ENCODE measurements around the gene APLNR.

The APLNR gene

DNA sequence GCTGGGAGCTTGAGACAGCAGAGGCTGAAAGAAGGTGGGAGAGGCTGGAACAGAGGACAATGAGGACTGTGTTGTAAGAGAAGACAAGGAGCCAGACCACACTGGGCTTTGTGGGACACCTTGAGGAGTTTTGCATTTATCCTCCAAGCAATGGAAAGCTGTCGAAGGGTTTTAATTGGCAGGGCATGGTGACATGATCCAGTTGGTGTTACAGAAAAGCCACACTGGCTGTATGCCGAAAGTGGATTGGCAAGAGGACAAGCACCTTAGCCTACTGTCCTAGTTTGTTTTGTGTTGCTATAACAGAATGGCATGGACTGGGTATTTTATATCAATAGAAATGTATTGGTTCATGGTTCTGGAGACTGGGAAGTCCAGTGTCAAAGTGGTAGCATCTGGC is 14.0 kb upstream of the APLNR start:
- TF ChIP-seq, protein P1, sequence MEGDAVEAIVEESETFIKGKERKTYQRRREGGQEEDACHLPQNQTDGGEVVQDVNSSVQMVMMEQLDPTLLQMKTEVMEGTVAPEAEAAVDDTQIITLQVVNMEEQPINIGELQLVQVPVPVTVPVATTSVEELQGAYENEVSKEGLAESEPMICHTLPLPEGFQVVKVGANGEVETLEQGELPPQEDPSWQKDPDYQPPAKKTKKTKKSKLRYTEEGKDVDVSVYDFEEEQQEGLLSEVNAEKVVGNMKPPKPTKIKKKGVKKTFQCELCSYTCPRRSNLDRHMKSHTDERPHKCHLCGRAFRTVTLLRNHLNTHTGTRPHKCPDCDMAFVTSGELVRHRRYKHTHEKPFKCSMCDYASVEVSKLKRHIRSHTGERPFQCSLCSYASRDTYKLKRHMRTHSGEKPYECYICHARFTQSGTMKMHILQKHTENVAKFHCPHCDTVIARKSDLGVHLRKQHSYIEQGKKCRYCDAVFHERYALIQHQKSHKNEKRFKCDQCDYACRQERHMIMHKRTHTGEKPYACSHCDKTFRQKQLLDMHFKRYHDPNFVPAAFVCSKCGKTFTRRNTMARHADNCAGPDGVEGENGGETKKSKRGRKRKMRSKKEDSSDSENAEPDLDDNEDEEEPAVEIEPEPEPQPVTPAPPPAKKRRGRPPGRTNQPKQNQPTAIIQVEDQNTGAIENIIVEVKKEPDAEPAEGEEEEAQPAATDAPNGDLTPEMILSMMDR (IDR thresholded peaks at IDR 0.05): no peak
- H3K4me1 ChIP-seq (ENCODE audit: control insufficient read depth in 1 of 2, insufficient read depth in 1 of 2, low read depth in 1 of 2, low read length in 1 of 2): no peaks in the 10 kb centered on the region
- H3K9me3 ChIP-seq: no peaks in the 10 kb centered on the region
- H3K27me3 ChIP-seq: peaks cover 44% of the 10 kb centered on the region
- no peak overlapping the region for H3K4me3 ChIP-seq (ENCODE audit: low read depth in 1 of 2, low read length in 1 of 2)
- H3K27ac ChIP-seq: no peak overlapping the region
- H3K36me3 ChIP-seq: no peaks in the 10 kb centered on the region

DNA sequence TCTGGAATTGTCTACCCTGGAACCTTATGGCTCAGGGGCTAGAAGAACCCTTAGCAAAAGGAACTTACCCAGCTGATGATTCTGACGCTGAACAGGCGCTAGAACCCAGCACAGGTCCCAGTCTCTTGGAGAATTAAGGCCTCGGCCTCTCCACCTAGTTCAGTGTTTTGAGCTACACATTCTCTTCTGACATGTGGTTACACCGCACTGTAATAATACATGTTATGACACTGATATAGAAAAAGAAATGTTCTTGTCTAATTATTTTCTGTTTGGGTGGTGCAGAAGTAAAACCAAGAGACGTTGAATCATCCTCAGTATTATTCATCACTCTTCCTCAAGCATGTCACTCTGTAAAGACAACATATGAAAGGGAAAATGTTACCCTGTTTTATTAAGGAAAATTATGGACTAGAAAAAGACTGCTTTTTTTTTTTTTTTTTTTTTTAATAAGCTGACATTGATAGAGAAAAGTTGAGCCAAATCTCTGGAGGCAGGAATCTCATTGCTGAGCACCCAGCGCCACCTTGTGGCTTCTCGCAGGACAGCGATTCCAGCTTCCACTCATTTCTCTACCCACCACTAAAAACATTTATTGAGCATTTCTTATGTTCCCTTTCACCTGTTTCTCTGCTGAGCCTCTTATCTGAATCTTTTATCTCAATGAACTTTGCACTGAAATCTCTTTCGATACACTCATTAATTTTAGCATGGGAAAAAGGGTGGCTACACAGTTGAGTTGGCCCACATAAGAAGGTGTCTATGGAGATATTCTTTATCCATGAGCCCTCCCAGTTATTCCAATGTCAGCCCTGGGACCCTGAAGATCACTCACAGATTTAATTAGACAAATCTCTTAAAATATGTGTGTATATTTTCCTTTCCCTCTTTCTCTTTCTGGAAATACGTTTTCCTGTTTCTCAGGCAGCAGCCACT is 12.6 kb upstream of the APLNR start:
- H3K36me3 ChIP-seq: no peaks in the 10 kb centered on the region
- H3K27ac ChIP-seq: no peak overlapping the region
- H3K27me3 ChIP-seq: peaks cover 32% of the 10 kb centered on the region
- no peak overlapping the region for H3K4me3 ChIP-seq (ENCODE audit: low read depth in 1 of 2, low read length in 1 of 2)
- TF ChIP-seq, protein P1 (IDR thresholded peaks at IDR 0.05): no peak
- H3K9me3 ChIP-seq: no peaks in the 10 kb centered on the region
- no peaks in the 10 kb centered on the region for H3K4me1 ChIP-seq (ENCODE audit: control insufficient read depth in 1 of 2, insufficient read depth in 1 of 2, low read depth in 1 of 2, low read length in 1 of 2)

DNA sequence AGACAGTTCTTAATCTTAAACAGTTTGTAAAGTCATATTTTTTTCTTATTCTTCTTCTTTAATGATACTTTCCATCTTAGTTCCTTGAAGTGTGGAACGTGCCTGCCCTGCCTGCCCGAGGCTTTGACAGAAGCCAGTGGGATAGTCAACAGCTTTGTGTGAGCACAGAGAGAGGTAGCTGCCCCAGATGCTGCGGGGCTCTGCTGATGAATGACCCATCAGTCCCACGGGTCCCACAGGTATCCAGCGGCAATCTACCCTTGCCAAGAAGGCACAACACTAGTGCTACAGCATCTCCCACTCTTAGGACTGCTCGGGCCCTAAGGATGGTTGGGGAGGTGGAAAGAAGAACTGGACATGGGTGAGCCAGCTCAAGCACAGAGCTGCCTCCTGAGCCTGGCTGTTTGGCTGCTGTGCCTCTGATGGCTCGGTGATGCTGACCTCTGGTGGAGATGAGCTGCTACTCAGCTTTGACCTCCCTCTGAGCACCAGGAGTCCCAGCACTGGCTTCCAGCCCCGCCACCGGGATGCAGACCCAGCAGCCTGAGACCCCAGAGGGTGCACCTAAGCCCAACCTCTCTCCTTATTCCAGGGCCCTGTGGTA is 11.8 kb upstream of the APLNR start:
- Histone ChIP-seq H3K4me3 (ENCODE audit: low read depth in 1 of 2, low read length in 1 of 2) (no peak overlapping the region), H3K27ac (no peak overlapping the region)

DNA sequence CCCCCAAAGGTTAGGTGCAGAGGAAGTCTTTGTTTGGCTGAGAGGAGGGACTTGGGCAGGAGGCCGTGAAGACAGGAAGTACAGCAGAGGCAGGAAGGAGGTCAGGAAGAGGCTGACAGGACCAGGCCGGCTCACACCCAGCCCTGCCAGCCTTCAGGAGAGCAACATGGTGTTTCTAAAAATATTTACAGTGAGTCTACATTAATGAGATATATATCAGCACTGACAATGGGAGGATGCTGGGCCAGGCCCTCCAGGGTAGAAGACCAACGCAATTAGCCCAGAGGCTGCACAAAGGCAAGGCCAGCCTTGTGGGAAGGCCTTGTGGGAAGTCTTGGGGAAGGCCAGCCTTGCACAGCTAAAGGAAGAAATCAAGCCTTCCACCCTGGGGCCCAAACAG is 7.9 kb upstream of the APLNR start:
- no peaks in the 10 kb centered on the region for H3K9me3 ChIP-seq
- no peak overlapping the region for H3K4me3 ChIP-seq (ENCODE audit: low read depth in 1 of 2, low read length in 1 of 2)
- no peaks in the 10 kb centered on the region for H3K4me1 ChIP-seq (ENCODE audit: control insufficient read depth in 1 of 2, insufficient read depth in 1 of 2, low read depth in 1 of 2, low read length in 1 of 2)
- TF ChIP-seq, protein P1 (IDR thresholded peaks at IDR 0.05): no peak
- H3K27ac ChIP-seq: no peak overlapping the region
- no peaks in the 10 kb centered on the region for H3K36me3 ChIP-seq
- peaks cover 23% of the 10 kb centered on the region for H3K27me3 ChIP-seq

More for the DNA sequence above, 11.8 kb upstream of the APLNR start:
- Histone ChIP-seq H3K27me3 (peaks cover 28% of the 10 kb centered on the region), H3K9me3 (no peaks in the 10 kb centered on the region), H3K4me1 (ENCODE audit: control insufficient read depth in 1 of 2, insufficient read depth in 1 of 2, low read depth in 1 of 2, low read length in 1 of 2) (no peaks in the 10 kb centered on the region), H3K36me3 (no peaks in the 10 kb centered on the region)
- TF ChIP-seq, protein P1 (IDR thresholded peaks at IDR 0.05): no peak

DNA sequence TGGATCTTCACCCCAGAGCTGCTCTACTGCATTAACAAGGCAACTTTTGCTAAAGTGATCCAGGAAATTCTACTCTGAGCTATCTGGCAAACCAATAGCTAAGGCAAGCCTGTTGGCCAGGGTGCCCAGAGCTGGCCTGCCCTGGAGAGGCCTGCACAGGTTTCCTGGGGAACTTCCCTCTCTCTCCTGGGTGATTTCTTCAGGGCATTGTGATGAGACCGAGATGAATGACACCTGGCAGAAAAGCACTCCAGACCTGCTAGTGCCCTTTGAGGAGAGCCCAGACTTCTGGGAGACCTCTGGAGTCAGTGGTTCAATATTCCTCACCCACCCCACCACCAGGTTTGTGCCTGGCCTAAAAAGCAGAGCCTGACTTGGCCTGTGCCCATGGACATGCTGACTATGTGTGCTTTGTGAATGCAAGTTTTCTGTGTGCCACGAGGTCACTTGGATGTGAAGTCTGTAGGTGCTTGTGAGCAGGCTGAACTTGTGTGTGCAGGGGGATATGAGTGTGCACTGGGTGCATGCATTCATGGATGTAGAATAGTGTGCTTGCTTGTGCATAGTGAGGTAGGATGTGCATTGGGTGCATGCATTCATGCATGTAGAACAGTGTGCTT is 4.4 kb upstream of the APLNR start:
- H3K27ac ChIP-seq: no peak overlapping the region
- TF ChIP-seq, protein P1 (IDR thresholded peaks at IDR 0.05): no peak
- no peak overlapping the region for H3K4me3 ChIP-seq (ENCODE audit: low read depth in 1 of 2, low read length in 1 of 2)
- no peaks in the 10 kb centered on the region for H3K36me3 ChIP-seq
- no peaks in the 10 kb centered on the region for H3K4me1 ChIP-seq (ENCODE audit: control insufficient read depth in 1 of 2, insufficient read depth in 1 of 2, low read depth in 1 of 2, low read length in 1 of 2)
- no peaks in the 10 kb centered on the region for H3K9me3 ChIP-seq
- peaks cover 57% of the 10 kb centered on the region for H3K27me3 ChIP-seq

All from neutrophil (primary cell).